Peyer's patch (tissue), 4 donors: Measurements from ENCODE around the gene STXBP5L. TPM values are rescaled to one million over a fixed set of nuclear protein-coding genes. Genes with fewer than 3 reads are reported as not detected.
"Not testable (repeated sequence)": the region's sequence is repeated elsewhere in the genome, so short reads cannot be mapped to it uniquely, and the experiment has no call there.

Source experiments
- DNase-seq, 3 donors: peaks; one replicate each; pipeline ENCODE4 v3.0.0-alpha.2; 2017 to 2019
- H3K27ac ChIP-seq, 4 donors: fragments of 200-600 bp; sonication (generic); one replicate each; pipeline ENCODE4 v1.5.1; 2016 to 2019
- H3K27me3 ChIP-seq, 2 donors: fragments of 200-600 bp; sonication (generic); one replicate each; pipeline ENCODE4 v1.5.1; 2019
- H3K36me3 ChIP-seq, 3 donors: fragments of 200-600 bp; sonication (generic); one replicate each; pipeline ENCODE4 v1.5.1; 2016 to 2019
- H3K4me1 ChIP-seq, 4 donors: fragments of 200-600 bp; sonication (generic); one replicate each; pipeline ENCODE4 v1.5.1; 2016 to 2019
- H3K4me3 ChIP-seq, 4 donors: fragments of 200-600 bp; sonication (generic); 1 replicate in 3 of 4; 2 replicates in 1 of 4; pipeline ENCODE4 v1.5.1; 2016 to 2019; ENCODE audit warnings: mild to moderate bottlenecking in 1 of 4
- H3K9me3 ChIP-seq, 4 donors: fragments of 200-600 bp; sonication (generic); one replicate each; pipeline ENCODE4 v1.5.1; 2016 to 2019; ENCODE audit warnings: mild to moderate bottlenecking in 1 of 4
- POLR2A ChIP-seq, 2 donors: fragments of 450-650 bp; IDR thresholded peaks; one replicate each; pipeline ENCODE4 v1.5.1; 2017; ENCODE audit warnings: antibody characterized with exemption in 2 of 2, mild to moderate bottlenecking in 2 of 2, moderate library complexity in 2 of 2
- total RNA-seq, 4 donors: library from RNA; depleted of rRNA; stranded (reverse); fragments of >200 nt; gene quantifications; one replicate each; pipeline ENCODE4 v1.1.0, GENCODE V29; 2016
- TF ChIP-seq, protein P1 (sequence below), 6 experiments: fragments of 450-650 bp in 4 of 6; fragments of 200-600 bp in 2 of 6; sonication (generic) in 1 of 6; IDR thresholded peaks; one replicate each; pipeline ENCODE4 v1.5.1; 2017 to 2019; ENCODE audit warnings: antibody characterized with exemption in 6 of 6, mild to moderate bottlenecking in 3 of 6, moderate library complexity in 1 of 6

STXBP5L gene
- total RNA-seq, 4 donors from 2014 or later = under 0.01 to 1.1 (median 0.22) TPM

DNA sequence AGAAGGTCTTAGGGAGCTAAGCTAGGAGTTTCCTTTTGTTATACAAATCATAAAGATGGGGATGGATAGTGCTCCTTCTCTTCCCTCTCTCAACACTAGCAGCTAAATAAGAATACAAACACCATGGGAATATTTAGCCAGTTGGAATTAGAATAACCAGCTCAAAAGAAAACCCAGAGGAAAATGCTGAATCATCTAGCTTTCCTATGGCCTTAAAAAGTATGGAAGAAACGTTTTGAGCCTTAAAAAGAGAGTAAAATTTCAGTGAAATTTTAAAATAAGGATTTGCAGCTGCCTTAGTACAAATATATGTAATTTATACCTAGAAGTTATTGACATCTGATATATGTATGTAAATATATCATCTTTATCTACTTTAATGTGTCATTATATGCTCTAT, 245.8 kb downstream of the STXBP5L start:
- Histone ChIP-seq H3K36me3 (no peaks in the 10 kb centered on the region), H3K4me3 (no peak overlapping the region), H3K4me1 (no peaks in the 10 kb centered on the region), H3K27me3 (no peaks in the 10 kb centered on the region), H3K27ac (no peak overlapping the region), H3K9me3 (no peaks in the 10 kb centered on the region)
- no peak for TF ChIP-seq POLR2A (IDR thresholded peaks at IDR 0.05)
- TF ChIP-seq, protein P1, sequence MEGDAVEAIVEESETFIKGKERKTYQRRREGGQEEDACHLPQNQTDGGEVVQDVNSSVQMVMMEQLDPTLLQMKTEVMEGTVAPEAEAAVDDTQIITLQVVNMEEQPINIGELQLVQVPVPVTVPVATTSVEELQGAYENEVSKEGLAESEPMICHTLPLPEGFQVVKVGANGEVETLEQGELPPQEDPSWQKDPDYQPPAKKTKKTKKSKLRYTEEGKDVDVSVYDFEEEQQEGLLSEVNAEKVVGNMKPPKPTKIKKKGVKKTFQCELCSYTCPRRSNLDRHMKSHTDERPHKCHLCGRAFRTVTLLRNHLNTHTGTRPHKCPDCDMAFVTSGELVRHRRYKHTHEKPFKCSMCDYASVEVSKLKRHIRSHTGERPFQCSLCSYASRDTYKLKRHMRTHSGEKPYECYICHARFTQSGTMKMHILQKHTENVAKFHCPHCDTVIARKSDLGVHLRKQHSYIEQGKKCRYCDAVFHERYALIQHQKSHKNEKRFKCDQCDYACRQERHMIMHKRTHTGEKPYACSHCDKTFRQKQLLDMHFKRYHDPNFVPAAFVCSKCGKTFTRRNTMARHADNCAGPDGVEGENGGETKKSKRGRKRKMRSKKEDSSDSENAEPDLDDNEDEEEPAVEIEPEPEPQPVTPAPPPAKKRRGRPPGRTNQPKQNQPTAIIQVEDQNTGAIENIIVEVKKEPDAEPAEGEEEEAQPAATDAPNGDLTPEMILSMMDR (IDR thresholded peaks at IDR 0.05) = no peak
- DNase-seq = no peak

DNA sequence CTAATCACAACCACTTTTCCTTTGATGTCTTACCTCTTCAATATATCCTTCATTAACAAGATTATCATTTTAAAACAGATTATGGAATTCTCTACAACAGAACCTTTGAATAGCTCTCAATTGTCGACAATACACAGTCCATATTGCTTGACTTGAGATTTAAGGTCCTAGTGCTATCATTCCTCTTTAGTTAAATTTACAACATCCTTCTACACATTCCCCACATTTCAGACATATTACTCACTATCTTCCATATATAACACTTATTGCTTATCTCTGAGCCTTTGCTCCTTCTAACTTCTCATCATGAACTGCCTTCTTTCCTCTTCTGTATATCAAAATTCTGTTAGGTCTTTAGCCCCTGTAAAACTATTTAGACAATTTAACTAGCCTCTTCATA, 247.0 kb downstream of the STXBP5L start:
- Histone ChIP-seq H3K4me3 (no peak overlapping the region), H3K27me3 (no peaks in the 10 kb centered on the region), H3K9me3 (no peaks in the 10 kb centered on the region), H3K4me1 (no peaks in the 10 kb centered on the region), H3K27ac (no peak overlapping the region), H3K36me3 (no peaks in the 10 kb centered on the region)
- DNase-seq = no peak
- TF ChIP-seq, protein P1 (IDR thresholded peaks at IDR 0.05) = no peak
- TF ChIP-seq POLR2A (IDR thresholded peaks at IDR 0.05) = no peak

DNA sequence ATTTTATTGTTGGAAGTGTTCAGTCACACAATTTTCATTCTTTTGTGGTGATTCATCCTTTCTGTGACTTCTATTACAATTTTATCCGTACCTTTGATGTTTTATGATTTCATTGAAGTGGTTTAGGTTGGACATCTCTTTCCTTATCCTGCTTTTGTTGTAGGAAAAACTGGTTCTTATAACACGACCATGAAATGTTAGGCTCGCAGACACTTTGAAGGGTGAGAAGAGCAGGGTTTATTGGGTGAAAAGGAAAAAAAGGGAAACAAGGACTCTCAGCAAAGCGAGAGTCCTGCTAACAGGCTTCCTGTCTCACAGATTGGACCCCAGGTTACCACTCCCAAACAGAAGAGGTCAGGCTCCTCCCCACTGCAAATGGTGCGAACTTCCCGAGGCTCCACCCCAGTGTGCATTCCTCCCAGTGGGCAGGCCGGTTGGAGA, 257.4 kb downstream of the STXBP5L start:
- Histone ChIP-seq H3K4me1 (no peaks in the 10 kb centered on the region), H3K27ac (no peak overlapping the region), H3K4me3 (no peak overlapping the region), H3K36me3 (no peaks in the 10 kb centered on the region), H3K27me3 (no peaks in the 10 kb centered on the region), H3K9me3 (no peaks in the 10 kb centered on the region)
- TF ChIP-seq POLR2A (IDR thresholded peaks at IDR 0.05) = no peak
- TF ChIP-seq, protein P1 (IDR thresholded peaks at IDR 0.05) = no peak
- no peak for DNase-seq

DNA sequence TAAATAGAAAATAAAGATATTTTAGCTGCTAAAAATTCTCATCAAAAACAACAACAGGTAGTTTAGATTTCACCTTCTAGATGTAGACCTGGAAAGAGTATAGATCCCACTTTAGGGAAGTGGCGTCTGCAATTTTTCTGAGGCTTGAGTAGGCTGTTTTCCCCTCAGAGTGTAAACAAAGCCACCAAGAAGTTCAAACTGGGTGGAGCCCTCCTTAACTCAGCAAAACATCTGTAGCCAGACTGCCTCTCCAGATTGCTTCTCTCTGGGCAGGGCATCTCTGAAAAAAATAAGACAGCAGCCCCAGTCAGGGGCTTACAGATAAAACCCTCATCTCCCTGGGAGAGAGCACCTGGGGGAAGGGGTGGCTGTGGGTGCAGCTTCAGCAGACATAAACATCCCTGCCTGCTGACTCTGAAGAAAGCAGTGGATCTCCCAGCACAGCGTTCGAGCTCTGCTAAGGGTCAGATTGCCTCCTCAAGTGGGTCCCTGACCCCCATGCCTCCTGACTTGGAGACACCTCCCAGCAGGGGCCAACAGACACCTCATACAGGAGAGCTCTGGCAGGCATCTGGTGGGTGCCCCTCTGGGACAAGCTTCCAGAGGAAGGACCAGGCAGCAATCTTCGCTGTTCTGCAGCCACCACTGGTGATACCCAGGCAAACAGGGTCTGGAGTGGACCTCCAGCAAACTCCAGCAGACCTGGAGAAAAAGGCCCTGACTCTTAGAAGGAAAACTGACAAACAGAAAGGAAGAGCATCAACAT, 259.6 kb downstream of the STXBP5L start:
- no peaks in the 10 kb centered on the region for H3K27me3 ChIP-seq
- no peak overlapping the region for H3K4me3 ChIP-seq
- H3K36me3 ChIP-seq = no peaks in the 10 kb centered on the region
- no peaks in the 10 kb centered on the region for H3K4me1 ChIP-seq
- DNase-seq = no peak
- no peak overlapping the region for H3K27ac ChIP-seq
- no peaks in the 10 kb centered on the region for H3K9me3 ChIP-seq
- TF ChIP-seq POLR2A (IDR thresholded peaks at IDR 0.05) = no peak
- TF ChIP-seq, protein P1 (IDR thresholded peaks at IDR 0.05) = no peak

DNA sequence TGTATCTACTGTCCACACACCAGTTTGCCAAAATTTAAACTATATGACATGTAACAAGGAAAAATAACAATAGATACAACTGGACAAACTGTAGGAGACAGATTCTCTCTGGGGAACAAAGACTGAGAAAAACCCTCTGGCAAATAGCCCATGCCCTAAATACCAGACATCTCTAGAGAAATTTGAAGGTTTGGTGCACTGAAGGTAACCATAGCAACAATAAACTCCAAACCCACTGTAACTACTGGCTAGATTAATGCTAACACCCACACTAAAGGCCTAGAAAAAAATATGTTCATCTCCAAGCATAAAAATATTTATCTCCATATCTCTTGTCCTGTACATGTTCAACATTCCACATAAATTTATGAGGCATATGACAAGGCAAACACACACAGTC, 267.1 kb downstream of the STXBP5L start:
- no peaks in the 10 kb centered on the region for H3K4me1 ChIP-seq
- H3K4me3 ChIP-seq = no peak overlapping the region
- no peak for TF ChIP-seq POLR2A (IDR thresholded peaks at IDR 0.05)
- TF ChIP-seq, protein P1 (IDR thresholded peaks at IDR 0.05) = no peak
- no peaks in the 10 kb centered on the region for H3K27me3 ChIP-seq
- DNase-seq = no peak
- no peaks in the 10 kb centered on the region for H3K9me3 ChIP-seq
- no peak overlapping the region for H3K27ac ChIP-seq
- no peaks in the 10 kb centered on the region for H3K36me3 ChIP-seq

DNA sequence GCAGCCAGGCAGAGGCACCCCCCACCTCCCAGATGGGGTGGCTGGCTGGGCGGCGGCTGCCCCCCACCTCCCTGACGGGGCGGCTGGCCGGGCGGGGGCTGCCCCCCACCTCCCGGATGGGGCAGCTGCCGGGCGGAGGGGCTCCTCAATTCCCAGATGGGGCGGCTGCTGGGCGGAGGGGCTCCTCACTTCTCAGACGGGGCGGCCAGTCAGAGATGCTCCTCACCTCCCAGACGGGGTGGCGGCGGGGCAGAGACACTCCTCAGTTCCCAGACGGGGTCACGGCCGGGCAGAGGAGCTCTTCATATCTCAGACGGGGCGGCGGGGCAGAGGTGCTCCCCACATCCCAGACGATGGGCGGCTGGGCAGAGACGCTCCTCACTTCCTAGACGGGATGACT, 282.6 kb downstream of the STXBP5L start:
- H3K4me1 ChIP-seq, H3K4me3 ChIP-seq, H3K9me3 ChIP-seq, H3K27me3 ChIP-seq, H3K27ac ChIP-seq, DNase-seq, H3K36me3 ChIP-seq: not testable (repeated sequence)
